GM18520 (cell line): Measurements from ENCODE around the gene IL36RN.
"Not testable (repeated sequence)": the region's sequence is repeated elsewhere in the genome, so short reads cannot be mapped to it uniquely, and the experiment has no call there.

Source experiments
- ATAC-seq: cut with Tn5 transposase; IDR thresholded peaks from one replicate; pipeline ENCODE4 v1.9.1; 2021; ENCODE audit not compliant: unreplicated experiment

The IL36RN gene

GRCh38 chr2:113072584-113072983, 13.6 kb downstream of the IL36RN start:
- ATAC-seq, result no peak

- no peak for ATAC-seq
Observed at GRCh38 chr2:113073325-113073834, 14.4 kb downstream of the IL36RN start.

- no peak for ATAC-seq
Observed at GRCh38 chr2:113075030-113075429, 16.0 kb downstream of the IL36RN start.

DNA sequence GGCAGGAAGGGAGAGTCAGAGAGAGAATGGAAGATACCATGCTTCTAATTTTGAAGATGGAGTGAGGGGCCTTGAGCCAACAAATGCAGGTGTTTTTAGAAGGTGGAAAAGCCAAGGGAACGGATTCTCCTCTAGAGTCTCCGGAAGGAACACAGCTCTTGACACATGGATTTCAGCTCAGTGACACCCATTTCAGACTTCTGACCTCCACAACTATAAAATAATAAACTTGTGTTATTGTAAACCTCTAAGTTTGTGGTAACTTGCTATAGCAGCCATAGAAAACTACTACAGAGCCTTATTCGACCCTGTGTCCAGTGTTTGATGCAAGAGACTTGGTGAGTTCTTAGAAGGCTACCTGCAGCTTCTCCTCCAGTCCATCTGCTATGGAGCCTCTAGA, 16.6 kb downstream of the IL36RN start:
- no peak for ATAC-seq

- no peak for ATAC-seq
Observed at GRCh38 chr2:113076954-113077669, 18.1 kb downstream of the IL36RN start.

- no peak for ATAC-seq
Observed at GRCh38 chr2:113077921-113078320, 18.9 kb downstream of the IL36RN start.

- ATAC-seq, result no peak
Observed at GRCh38 chr2:113078350-113078839, 19.4 kb downstream of the IL36RN start.

DNA sequence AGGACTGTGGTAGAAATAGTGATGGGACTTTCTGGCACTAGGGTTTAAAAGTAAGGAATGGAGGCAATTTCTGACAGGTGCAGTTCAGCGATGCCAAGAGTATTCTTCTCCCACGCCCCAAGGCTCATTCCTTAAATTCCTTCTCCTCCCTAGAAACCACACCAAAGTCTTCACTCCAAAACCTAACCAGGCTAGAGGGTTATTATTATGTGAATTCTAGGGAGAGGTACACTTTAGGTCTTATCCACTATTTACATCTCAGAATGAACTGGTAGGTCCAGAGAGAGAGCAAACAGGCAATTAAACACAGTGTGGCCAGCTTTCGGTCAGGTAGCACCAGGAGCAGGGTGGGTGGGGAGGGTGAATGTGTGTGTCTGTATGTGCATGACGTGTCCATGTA, 20.1 kb downstream of the IL36RN start:
- ATAC-seq, result no peak

GRCh38 chr2:113080134-113080533, 21.1 kb downstream of the IL36RN start:
- ATAC-seq, result no peak

GRCh38 chr2:113081488-113082210, 22.7 kb downstream of the IL36RN start:
- ATAC-seq, result no peak

DNA sequence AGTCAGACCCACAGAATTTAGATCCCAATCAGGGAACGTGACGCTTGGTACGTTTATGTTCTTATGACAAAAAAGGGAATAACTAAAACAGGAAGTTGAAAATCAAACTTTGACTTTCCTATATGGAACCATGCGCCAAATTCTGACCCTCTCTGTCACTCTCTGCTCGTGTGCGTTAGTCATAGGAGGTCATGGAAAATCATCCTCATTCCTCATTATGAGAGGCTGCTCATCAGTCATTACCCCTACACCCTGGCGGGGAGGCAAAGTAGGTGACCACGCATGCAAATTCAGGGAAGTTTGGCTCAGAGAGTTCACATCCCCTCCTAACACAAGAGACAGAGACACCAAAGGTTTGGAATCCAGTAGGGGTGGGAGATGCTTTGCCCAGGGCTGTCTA, 24.3 kb downstream of the IL36RN start:
- no peak for ATAC-seq

DNA sequence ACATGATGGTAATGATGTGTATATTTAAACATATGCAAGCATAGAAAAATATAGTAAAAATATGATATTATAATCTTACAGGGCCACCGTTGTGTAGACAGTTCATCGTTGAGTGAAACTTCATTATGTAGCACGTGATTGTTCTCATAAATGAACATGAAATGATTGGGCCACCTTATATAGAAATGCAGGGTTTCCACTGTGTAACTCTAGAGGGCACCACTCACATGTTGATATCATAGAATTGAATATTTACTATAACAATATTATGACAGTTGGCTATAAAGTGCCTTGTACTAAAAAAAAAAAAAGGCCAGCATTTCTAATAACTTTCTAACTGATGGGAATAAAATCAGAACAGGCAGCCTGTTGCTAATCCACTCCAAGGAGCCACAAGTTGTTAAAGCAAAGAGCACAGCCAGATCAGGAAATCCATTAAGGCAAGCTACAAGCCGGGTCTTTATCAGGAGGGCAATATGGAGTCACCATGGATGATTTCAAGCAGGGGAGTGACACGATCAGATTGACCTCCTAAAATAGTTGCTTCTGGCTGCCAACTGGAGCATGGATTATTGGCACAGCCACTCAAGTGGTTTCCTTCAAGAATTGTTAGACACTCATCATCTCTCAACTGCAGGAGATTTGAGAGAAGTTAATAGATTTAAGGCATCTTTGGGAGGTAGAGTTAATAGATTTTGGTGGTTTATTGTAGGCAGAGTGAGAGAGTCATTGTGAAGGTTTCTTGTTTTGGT, 25.4 kb downstream of the IL36RN start:
- ATAC-seq, result no peak

DNA sequence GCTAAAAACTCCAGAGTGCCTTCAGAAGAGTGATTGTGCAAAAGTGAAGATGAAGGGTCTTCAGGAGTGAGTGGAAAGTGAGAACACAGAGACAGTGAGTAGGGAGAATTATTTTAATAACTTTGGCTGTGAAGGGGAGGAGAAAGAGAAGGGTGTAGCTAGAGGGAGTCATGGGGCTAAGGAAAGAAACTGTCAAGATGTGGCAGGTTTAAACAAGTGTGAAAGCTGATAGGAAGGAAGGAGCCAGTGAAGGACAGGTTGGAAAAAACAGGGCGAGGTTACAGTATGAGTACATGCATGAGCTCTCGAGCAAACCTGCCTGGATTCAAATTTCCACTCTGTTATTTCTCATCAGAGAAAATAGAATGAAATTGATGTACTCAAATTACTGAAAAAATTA, 26.5 kb downstream of the IL36RN start:
- ATAC-seq, result no peak

GRCh38 chr2:113088213-113088992, 29.4 kb downstream of the IL36RN start:
- no peak for ATAC-seq

GRCh38 chr2:113089916-113090315, 30.9 kb downstream of the IL36RN start:
- no peak for ATAC-seq

DNA sequence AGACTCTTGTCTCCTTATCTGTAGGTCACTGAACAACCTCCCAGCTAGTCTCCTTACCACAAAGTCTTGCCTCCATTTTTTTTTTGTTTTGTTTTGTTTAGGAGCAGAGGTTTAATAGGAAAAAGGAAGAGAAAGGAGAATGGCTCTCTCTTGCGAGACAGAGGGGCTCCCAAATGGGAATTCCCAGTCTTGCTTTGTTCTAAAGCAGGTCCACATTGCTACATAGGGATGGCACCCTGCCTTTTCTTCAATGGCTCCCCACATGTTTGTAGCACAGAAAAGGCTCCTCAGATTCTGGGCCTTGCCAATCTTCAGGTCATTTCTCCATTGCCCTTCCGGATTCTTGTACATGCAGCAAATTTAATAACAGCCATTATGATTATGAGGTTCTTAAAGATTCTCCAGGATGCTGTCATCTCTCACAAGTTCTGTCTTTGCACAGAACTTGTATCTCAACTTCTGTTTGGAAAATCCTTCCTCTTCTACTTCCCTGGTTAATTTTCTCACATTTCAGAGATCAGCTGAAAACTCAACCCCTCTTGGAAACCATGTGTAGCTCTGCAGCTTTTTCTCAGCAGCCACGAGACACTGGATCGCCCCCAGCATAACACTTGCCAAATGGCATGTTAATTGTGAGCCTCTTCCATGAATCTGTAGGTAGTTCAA, 32.4 kb downstream of the IL36RN start:
- ATAC-seq, result no peak

GRCh38 chr2:113092864-113093612, 34.0 kb downstream of the IL36RN start:
- ATAC-seq, result no peak

GRCh38 chr2:113093613-113093977, 34.6 kb downstream of the IL36RN start:
- ATAC-seq, result no peak

DNA sequence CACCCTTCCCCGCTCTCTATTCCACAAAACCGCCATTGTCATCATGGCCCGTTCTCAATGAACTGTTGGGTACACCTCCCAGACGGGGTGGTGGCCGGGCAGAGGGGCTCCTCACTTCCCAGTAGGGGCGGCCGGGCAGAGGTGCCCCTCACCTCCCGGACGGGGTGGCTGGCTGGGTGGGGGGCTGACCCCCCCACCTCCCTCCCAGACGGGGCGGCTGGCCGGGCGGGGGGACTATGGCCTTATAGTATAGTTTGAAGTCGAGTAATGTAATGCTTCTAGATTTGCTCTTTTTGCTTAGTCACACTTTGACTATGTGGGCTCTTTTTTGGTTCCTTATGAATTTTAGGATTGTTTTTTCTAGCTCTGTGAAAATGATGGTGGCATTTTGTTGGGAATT, 37.3 kb downstream of the IL36RN start:
- not testable (repeated sequence) for ATAC-seq
